Urothelium cell line (cell line): ENCODE results near the gene WDR54.

Source experiments
- DNase-seq: peaks from one replicate; pipeline ENCODE4 v3.0.0; 2011; ENCODE audit warnings: low spot score, mixed read lengths
- FAIRE-seq: peaks from 2 replicates; lab custom pipeline; 2011; peaks lifted over from hg19 to GRCh38; lab: Jason Lieb, UNC

The WDR54 gene

GRCh38 chr2:74474899-74475298 is 53.4 kb downstream of the WDR54 start:
- DNase-seq (no peak), FAIRE-seq (no peak)
